ENCODE measurements around the gene GDI1.

- TF ChIP-seq SP2 (IDR thresholded peaks at IDR 0.05; ENCODE audit: low read length) = no peak
- no peak for TF ChIP-seq GTF2F1 (IDR thresholded peaks at IDR 0.05; ENCODE audit: borderline replicate concordance, low read depth, low read length)
- TF ChIP-seq RNF2 (IDR thresholded peaks at IDR 0.05; ENCODE audit: borderline replicate concordance, low read depth, low read length, missing control alignments, poor library complexity, severe bottlenecking) = no peak
- TF ChIP-seq, protein P1, sequence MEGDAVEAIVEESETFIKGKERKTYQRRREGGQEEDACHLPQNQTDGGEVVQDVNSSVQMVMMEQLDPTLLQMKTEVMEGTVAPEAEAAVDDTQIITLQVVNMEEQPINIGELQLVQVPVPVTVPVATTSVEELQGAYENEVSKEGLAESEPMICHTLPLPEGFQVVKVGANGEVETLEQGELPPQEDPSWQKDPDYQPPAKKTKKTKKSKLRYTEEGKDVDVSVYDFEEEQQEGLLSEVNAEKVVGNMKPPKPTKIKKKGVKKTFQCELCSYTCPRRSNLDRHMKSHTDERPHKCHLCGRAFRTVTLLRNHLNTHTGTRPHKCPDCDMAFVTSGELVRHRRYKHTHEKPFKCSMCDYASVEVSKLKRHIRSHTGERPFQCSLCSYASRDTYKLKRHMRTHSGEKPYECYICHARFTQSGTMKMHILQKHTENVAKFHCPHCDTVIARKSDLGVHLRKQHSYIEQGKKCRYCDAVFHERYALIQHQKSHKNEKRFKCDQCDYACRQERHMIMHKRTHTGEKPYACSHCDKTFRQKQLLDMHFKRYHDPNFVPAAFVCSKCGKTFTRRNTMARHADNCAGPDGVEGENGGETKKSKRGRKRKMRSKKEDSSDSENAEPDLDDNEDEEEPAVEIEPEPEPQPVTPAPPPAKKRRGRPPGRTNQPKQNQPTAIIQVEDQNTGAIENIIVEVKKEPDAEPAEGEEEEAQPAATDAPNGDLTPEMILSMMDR (IDR thresholded peaks at IDR 0.05; ENCODE audit: control extremely low read depth in 1 of 3, insufficient read depth in 1 of 3, low read depth in 1 of 3, low read length in 3 of 3) = no peak
- no peak for TF ChIP-seq POLR2AphosphoS5 (IDR thresholded peaks at IDR 0.05; ENCODE audit: low read depth, low read length)
- no peak for TF ChIP-seq SIN3A (conservative IDR thresholded peaks at IDR 0.05 in 1 of 2, IDR thresholded peaks at IDR 0.05 in 1 of 2; ENCODE audit: low read depth in 1 of 2, low read length in 2 of 2)
- no peak for TF ChIP-seq NRF1 (IDR thresholded peaks at IDR 0.05; ENCODE audit: low read depth, low read length)
- TF ChIP-seq RFX5 (IDR thresholded peaks at IDR 0.05; ENCODE audit: borderline replicate concordance, low read depth, low read length) = no peak
- TF ChIP-seq POLR2A (IDR thresholded peaks at IDR 0.05; ENCODE audit: control extremely low read depth in 1 of 2, low read depth in 2 of 2, low read length in 2 of 2) = no peak
- no peak for TF ChIP-seq EZH2 (IDR thresholded peaks at IDR 0.05; ENCODE audit: low read depth, low read length, severe bottlenecking)
- TF ChIP-seq ATF2 (IDR thresholded peaks at IDR 0.05; ENCODE audit: low read length) = no peak
- TF ChIP-seq BCL11A (IDR thresholded peaks at IDR 0.05; ENCODE audit: low read depth in 2 of 2, low read length in 2 of 2) = no peak
- TF ChIP-seq ATF3 (IDR thresholded peaks at IDR 0.05; ENCODE audit: insufficient read depth, low read depth, low read length) = no peak
Observed at GRCh38 chrX:154426916-154427770, 9.8 kb upstream of the GDI1 start.

Measured in H1 (cell line).